ENCODE measurements around the gene TBC1D12.

TBC1D12 gene

DNA sequence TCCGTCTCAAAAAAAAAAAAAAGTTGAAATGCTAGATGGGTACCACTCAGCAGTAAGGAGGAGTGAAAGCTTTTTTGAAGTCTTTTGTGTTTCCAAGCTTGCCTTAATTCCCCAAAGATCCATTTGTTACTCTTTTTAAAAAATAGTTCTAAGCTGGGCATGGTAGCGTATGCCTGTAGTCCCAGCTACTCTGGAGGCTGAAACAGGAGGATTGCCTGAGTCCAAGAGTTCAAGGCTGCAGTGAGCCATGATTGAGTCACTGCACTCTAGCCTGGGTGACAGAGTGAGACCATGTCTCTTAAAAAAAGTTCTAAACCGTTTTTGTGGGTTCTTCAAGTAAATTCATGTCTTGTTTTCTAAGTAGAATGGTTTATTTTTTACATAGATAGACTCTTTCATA, 5.3 kb downstream of the TBC1D12 start:
- H3K27me3 ChIP-seq (ENCODE audit: control insufficient read depth, insufficient read depth, low read length): peaks cover 28% of the 10 kb centered on the region
- peaks cover 4% of the 10 kb centered on the region for H3K4me1 ChIP-seq (ENCODE audit: control insufficient read depth, insufficient read depth, low read length)
- no peak overlapping the region for H3K9ac ChIP-seq (ENCODE audit: low read length)
- H3K36me3 ChIP-seq (ENCODE audit: control insufficient read depth, insufficient read depth, low read length): no peaks in the 10 kb centered on the region
- no peak overlapping the region for H3K4me3 ChIP-seq (ENCODE audit: low read depth, low read length)
- no peaks in the 10 kb centered on the region for H3K9me3 ChIP-seq (ENCODE audit: control insufficient read depth, insufficient read depth, low read depth, low read length)
- H3K27ac ChIP-seq (ENCODE audit: low read depth, low read length): no peak overlapping the region

DNA sequence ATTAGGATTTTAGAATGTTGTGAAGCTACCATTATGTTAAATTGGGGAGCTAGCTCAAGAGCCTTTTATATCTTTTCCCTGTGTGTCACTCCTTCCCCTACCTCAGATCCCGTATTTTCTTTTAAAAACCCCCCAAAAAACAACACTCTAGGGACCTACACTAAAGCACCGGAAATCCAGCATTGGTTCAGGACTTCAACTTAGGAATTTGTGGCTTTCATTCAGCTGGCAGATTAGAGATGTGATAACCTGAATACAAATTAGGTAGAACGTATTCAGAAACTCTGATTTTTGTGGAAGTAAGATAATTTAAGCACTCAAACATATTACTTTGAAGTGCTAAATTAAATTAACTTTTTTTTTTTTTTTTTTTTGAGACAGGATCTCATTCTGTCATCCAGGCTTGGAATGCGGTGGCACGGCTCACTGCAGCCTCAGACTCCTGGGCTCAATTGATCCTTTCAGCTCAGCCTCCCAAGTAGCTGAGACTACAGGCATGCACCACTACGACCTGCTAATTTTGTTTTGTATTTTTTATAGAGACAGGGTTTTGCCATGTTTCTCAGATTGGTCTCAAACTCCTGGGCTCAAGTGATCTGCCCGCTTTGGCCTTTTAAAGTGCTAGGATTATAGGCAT, 6.8 kb downstream of the TBC1D12 start:
- H3K4me1 ChIP-seq (ENCODE audit: control insufficient read depth, insufficient read depth, low read length): peaks cover 4% of the 10 kb centered on the region
- H3K4me3 ChIP-seq (ENCODE audit: low read depth, low read length): no peak overlapping the region
- no peak overlapping the region for H3K27ac ChIP-seq (ENCODE audit: low read depth, low read length)
- H3K36me3 ChIP-seq (ENCODE audit: control insufficient read depth, insufficient read depth, low read length): no peaks in the 10 kb centered on the region
- peaks cover 15% of the 10 kb centered on the region for H3K27me3 ChIP-seq (ENCODE audit: control insufficient read depth, insufficient read depth, low read length)
- H3K9ac ChIP-seq (ENCODE audit: low read length): no peak overlapping the region
- no peaks in the 10 kb centered on the region for H3K9me3 ChIP-seq (ENCODE audit: control insufficient read depth, insufficient read depth, low read depth, low read length)

DNA sequence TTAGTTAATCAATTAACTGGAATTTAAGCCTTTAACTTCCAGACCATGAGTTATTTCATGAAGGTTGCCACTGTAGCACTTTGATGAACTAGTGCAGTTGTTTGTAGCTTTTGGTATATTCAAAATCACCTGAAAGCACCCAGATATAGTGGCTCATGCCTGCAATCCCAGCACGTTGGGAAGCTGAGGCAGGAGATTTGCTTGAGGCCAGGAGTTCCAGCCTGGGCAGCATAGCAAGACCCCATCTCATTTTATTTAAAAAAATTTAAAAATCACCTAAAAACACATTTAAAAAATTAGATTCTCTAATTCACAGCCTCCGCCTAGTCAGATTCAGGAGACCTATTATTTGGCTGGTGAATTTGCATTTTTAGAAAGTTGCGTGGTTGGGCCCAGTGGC, 9.0 kb downstream of the TBC1D12 start:
- H3K9ac ChIP-seq (ENCODE audit: low read length): no peak overlapping the region
- peaks cover 4% of the 10 kb centered on the region for H3K4me1 ChIP-seq (ENCODE audit: control insufficient read depth, insufficient read depth, low read length)

DNA sequence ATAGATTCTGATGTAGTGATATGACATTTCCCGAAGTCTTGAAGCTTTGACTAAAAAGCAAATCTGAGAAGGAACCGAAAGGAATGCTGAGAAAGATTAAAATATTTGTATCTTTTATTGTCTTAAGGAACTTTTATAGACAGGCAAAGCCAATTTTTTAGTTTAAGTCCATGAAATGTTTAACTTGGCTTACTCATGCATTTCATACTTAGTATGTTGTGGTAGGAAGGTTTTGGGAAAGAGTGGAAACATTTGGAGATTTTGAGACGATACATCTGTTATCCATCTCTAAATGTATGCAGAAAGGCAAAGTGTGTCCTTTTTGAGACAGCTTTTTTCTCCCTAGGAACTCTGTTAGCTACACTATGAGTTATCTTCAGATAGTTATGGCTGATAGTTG, 10.1 kb downstream of the TBC1D12 start:
- Histone ChIP-seq H3K9me3 (ENCODE audit: control insufficient read depth, insufficient read depth, low read depth, low read length) (no peaks in the 10 kb centered on the region), H3K27ac (ENCODE audit: low read depth, low read length) (no peak overlapping the region), H3K27me3 (ENCODE audit: control insufficient read depth, insufficient read depth, low read length) (no peaks in the 10 kb centered on the region), H3K4me3 (ENCODE audit: low read depth, low read length) (no peak overlapping the region), H3K4me1 (ENCODE audit: control insufficient read depth, insufficient read depth, low read length) (peaks cover 4% of the 10 kb centered on the region), H3K9ac (ENCODE audit: low read length) (no peak overlapping the region), H3K36me3 (ENCODE audit: control insufficient read depth, insufficient read depth, low read length) (no peaks in the 10 kb centered on the region)

More for the DNA sequence above, 9.0 kb downstream of the TBC1D12 start:
- H3K4me3 ChIP-seq (ENCODE audit: low read depth, low read length): no peak overlapping the region
- H3K27ac ChIP-seq (ENCODE audit: low read depth, low read length): no peak overlapping the region
- H3K36me3 ChIP-seq (ENCODE audit: control insufficient read depth, insufficient read depth, low read length): no peaks in the 10 kb centered on the region
- no peaks in the 10 kb centered on the region for H3K27me3 ChIP-seq (ENCODE audit: control insufficient read depth, insufficient read depth, low read length)
- no peaks in the 10 kb centered on the region for H3K9me3 ChIP-seq (ENCODE audit: control insufficient read depth, insufficient read depth, low read depth, low read length)

DNA sequence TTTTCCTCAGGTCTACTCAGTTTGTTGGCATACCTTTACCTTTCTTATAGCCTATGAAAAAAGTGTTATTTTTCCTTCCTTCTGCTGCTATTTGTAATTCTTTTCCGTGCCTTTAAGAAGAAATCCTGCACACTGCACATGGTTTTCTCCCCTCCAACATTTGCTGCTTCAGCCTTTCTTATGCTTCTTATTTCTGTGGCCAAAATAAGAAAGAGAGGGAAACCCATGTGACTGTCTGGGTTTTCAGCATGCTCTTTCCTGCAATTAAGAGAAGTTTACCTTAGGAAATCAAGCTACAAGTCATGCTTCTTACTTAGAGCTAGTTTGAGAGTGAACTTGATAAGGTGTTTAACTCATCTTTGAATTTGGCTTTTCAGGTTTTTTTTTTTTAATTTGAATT, 11.0 kb downstream of the TBC1D12 start:
- Histone ChIP-seq H3K4me1 (ENCODE audit: control insufficient read depth, insufficient read depth, low read length) (peaks cover 4% of the 10 kb centered on the region), H3K4me3 (ENCODE audit: low read depth, low read length) (no peak overlapping the region), H3K36me3 (ENCODE audit: control insufficient read depth, insufficient read depth, low read length) (no peaks in the 10 kb centered on the region), H3K9ac (ENCODE audit: low read length) (no peak overlapping the region), H3K27ac (ENCODE audit: low read depth, low read length) (no peak overlapping the region), H3K9me3 (ENCODE audit: control insufficient read depth, insufficient read depth, low read depth, low read length) (no peaks in the 10 kb centered on the region), H3K27me3 (ENCODE audit: control insufficient read depth, insufficient read depth, low read length) (no peaks in the 10 kb centered on the region)

DNA sequence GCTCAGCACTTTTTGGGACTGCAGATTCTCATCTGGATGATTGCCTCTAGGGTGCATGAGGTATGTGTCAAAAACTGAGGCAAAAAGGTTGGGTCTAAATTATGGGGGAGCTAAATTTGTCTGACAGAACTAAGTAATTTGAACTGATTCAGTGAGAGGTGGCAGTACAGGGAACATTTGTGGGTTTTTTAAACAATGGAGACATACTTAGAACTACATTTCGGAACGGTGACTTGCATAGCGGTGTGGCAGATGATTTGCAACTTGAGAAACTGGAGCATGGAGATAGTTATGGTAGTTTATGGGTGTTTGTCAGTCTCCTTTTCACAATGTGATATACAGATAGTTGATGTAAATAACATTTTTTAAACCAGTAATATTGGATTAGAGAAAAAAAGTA, 14.6 kb downstream of the TBC1D12 start:
- Histone ChIP-seq H3K9me3 (ENCODE audit: control insufficient read depth, insufficient read depth, low read depth, low read length) (no peaks in the 10 kb centered on the region), H3K4me1 (ENCODE audit: control insufficient read depth, insufficient read depth, low read length) (no peaks in the 10 kb centered on the region), H3K36me3 (ENCODE audit: control insufficient read depth, insufficient read depth, low read length) (no peaks in the 10 kb centered on the region), H3K4me3 (ENCODE audit: low read depth, low read length) (no peak overlapping the region), H3K27me3 (ENCODE audit: control insufficient read depth, insufficient read depth, low read length) (no peaks in the 10 kb centered on the region), H3K9ac (ENCODE audit: low read length) (no peak overlapping the region), H3K27ac (ENCODE audit: low read depth, low read length) (no peak overlapping the region)

DNA sequence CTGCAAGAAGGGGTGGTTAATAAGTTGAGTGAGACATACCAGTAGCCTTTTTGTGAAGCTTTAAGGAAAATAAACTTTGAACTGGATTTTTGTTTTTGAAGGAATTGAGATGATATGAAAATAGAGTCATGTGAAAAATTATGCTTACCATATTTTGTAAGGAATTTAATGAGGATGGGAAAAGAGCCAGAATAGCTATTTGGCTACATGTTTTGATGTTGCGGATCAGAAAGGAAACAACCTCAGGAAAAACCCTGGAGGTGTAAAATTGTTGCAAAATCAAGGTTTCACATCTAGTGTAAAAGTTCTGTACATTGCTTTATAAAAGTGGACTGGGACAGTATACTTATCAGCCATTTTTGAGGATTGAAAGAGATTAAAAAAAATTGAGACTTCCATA, 15.0 kb downstream of the TBC1D12 start:
- no peaks in the 10 kb centered on the region for H3K36me3 ChIP-seq (ENCODE audit: control insufficient read depth, insufficient read depth, low read length)
- H3K27ac ChIP-seq (ENCODE audit: low read depth, low read length): no peak overlapping the region
- H3K9ac ChIP-seq (ENCODE audit: low read length): no peak overlapping the region
- no peaks in the 10 kb centered on the region for H3K27me3 ChIP-seq (ENCODE audit: control insufficient read depth, insufficient read depth, low read length)
- H3K9me3 ChIP-seq (ENCODE audit: control insufficient read depth, insufficient read depth, low read depth, low read length): no peaks in the 10 kb centered on the region
- no peaks in the 10 kb centered on the region for H3K4me1 ChIP-seq (ENCODE audit: control insufficient read depth, insufficient read depth, low read length)
- no peak overlapping the region for H3K4me3 ChIP-seq (ENCODE audit: low read depth, low read length)

DNA sequence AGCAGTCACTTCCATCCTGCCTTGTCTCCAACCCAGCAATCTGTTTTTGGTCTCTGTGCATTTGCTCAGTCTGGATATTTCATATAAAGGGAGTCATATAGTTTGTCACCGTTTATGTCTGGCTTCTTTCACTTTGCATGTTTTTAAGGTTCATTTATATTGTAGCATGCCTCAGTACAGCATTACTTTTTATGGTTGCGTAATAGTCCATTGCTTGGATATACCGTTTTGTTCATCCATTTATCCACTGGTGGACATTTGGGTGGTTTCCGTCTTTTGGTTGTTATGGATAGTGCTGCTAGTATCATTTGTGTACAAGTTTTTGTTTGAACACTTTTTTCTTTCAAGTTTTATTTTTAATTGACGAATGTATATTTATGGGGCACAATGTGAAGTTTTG, 18.2 kb downstream of the TBC1D12 start:
- no peaks in the 10 kb centered on the region for H3K36me3 ChIP-seq (ENCODE audit: control insufficient read depth, insufficient read depth, low read length)
- H3K27ac ChIP-seq (ENCODE audit: low read depth, low read length): no peak overlapping the region
- H3K4me3 ChIP-seq (ENCODE audit: low read depth, low read length): no peak overlapping the region
- no peak overlapping the region for H3K9ac ChIP-seq (ENCODE audit: low read length)
- H3K27me3 ChIP-seq (ENCODE audit: control insufficient read depth, insufficient read depth, low read length): no peaks in the 10 kb centered on the region
- peaks cover 4% of the 10 kb centered on the region; the same call in 1 of the 2 replicates for H3K9me3 ChIP-seq (ENCODE audit: control insufficient read depth, insufficient read depth, low read depth, low read length)
- no peaks in the 10 kb centered on the region for H3K4me1 ChIP-seq (ENCODE audit: control insufficient read depth, insufficient read depth, low read length)

DNA sequence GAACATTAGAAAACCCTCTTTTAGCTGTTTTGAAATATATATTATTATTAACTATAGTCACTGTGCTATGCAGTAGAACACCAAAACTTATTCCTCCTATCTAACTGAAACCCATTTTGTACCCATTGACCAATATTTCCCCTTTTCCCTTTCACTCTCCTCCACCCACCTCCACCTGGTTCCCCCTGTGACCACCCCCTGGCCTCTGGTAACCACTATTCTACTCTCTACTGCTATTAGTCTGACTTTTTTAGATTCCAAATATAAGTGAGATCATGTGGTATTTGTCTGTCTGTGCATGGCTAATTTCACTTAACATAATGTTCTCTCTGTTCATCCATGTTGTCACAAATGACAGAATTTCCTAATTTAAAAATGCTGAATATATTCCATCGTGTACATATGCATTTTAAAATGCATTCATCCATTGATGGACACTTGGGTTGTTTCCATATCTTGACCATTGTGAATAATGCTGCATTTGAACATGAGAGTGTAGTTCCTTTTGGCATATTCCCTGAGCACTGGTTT, 18.7 kb downstream of the TBC1D12 start:
- no peaks in the 10 kb centered on the region for H3K27me3 ChIP-seq (ENCODE audit: control insufficient read depth, insufficient read depth, low read length)
- no peak overlapping the region for H3K9ac ChIP-seq (ENCODE audit: low read length)
- no peaks in the 10 kb centered on the region for H3K4me1 ChIP-seq (ENCODE audit: control insufficient read depth, insufficient read depth, low read length)
- H3K4me3 ChIP-seq (ENCODE audit: low read depth, low read length): no peak overlapping the region
- no peaks in the 10 kb centered on the region for H3K36me3 ChIP-seq (ENCODE audit: control insufficient read depth, insufficient read depth, low read length)
- H3K9me3 ChIP-seq (ENCODE audit: control insufficient read depth, insufficient read depth, low read depth, low read length): peaks cover 4% of the 10 kb centered on the region; the same call in 1 of the 2 replicates
- H3K27ac ChIP-seq (ENCODE audit: low read depth, low read length): no peak overlapping the region

DNA sequence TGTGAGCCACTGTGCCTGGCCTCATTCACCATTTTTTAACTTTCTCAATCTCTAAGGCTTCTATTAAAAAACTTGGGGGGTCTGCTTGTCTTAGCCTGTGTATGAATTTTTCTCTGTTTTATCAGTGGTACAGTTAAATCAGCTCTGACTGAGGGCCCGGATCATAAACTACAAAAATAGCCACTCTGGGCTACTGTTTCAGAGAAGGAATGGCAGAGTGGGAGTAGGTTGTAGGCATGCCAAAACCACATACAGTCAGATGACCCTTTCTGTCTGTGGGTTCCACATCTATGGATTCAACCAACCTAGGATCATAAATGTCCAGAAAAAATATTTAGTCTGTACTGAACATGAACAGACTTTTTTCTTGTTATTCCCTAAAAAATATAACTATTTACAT, 21.3 kb downstream of the TBC1D12 start:
- H3K27ac ChIP-seq (ENCODE audit: low read depth, low read length): no peak overlapping the region
- H3K36me3 ChIP-seq (ENCODE audit: control insufficient read depth, insufficient read depth, low read length): no peaks in the 10 kb centered on the region
- H3K4me1 ChIP-seq (ENCODE audit: control insufficient read depth, insufficient read depth, low read length): no peaks in the 10 kb centered on the region
- peaks cover 4% of the 10 kb centered on the region; the same call in 1 of the 2 replicates for H3K9me3 ChIP-seq (ENCODE audit: control insufficient read depth, insufficient read depth, low read depth, low read length)
- no peak overlapping the region for H3K9ac ChIP-seq (ENCODE audit: low read length)
- no peaks in the 10 kb centered on the region for H3K27me3 ChIP-seq (ENCODE audit: control insufficient read depth, insufficient read depth, low read length)
- no peak overlapping the region for H3K4me3 ChIP-seq (ENCODE audit: low read depth, low read length)

DNA sequence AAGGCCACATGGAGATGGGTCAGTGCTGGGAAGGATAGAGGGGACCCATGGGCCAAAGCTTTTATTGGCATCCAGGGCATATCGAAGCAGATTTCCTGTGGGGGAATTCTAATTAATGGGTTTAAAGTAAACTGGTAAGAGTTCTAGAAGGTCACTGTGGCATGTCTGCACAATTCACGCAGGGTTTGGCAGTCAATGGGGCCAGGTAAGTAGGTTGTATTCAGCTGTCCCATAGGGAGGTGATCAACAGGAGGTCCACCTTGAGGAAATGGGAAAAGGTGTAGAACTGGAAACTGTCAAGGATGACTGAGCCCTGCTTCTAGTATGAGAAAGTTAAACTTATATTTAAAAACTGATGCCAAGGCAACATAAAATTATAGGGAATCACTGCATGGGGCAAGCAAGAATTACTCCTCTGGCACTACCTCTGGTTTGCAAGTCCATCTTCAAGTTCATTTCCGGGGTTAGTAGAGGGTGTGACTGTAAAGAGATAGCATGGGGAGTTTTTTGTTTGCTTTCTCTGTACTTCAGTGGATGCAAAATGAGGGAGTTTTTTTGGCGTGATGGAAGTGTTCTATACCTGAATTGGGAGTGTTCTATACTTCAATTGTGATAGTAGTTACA, 22.5 kb downstream of the TBC1D12 start:
- peaks cover 4% of the 10 kb centered on the region; the same call in 1 of the 2 replicates for H3K9me3 ChIP-seq (ENCODE audit: control insufficient read depth, insufficient read depth, low read depth, low read length)
- H3K9ac ChIP-seq (ENCODE audit: low read length): no peak overlapping the region
- no peak overlapping the region for H3K4me3 ChIP-seq (ENCODE audit: low read depth, low read length)
- H3K36me3 ChIP-seq (ENCODE audit: control insufficient read depth, insufficient read depth, low read length): no peaks in the 10 kb centered on the region
- no peak overlapping the region for H3K27ac ChIP-seq (ENCODE audit: low read depth, low read length)
- H3K4me1 ChIP-seq (ENCODE audit: control insufficient read depth, insufficient read depth, low read length): no peaks in the 10 kb centered on the region
- no peaks in the 10 kb centered on the region for H3K27me3 ChIP-seq (ENCODE audit: control insufficient read depth, insufficient read depth, low read length)

All from HUES6 (cell line).